CD8-positive, alpha-beta memory T cell (primary cell): ENCODE results near the gene CHP2. TPM values are rescaled to one million over a fixed set of nuclear protein-coding genes. Genes with fewer than 3 reads are reported as not detected.
"Not testable (repeated sequence)": the region's sequence is repeated elsewhere in the genome, so short reads cannot be mapped to it uniquely, and the experiment has no call there.

Experiments
- CTCF ChIA-PET: fragments of 350-600 bp; sonication (Branson Sonifier 250); formaldehyde crosslinking; loops from one replicate; lab custom pipeline; 2021; ENCODE audit warnings: antibody characterized with exemption; lab: Charles Lee
- POLR2A ChIA-PET: fragments of 350-600 bp; sonication (Branson Sonifier 250); formaldehyde crosslinking; loops from one replicate; lab custom pipeline; 2021; ENCODE audit warnings: antibody characterized with exemption; lab: Charles Lee
- DNase-seq, 5 donors: peaks; one replicate each; pipeline versions ENCODE4 v3.0.0 to v3.0.0-alpha.2; 2020 to 2022; ENCODE audit warnings: mixed read lengths in 1 of 5
- H3K27ac ChIP-seq: one replicate; pipeline ENCODE4 v1.7.0; 2013; ENCODE audit warnings: low read depth, mild to moderate bottlenecking, low read length, moderate library complexity
- H3K27me3 ChIP-seq: 2 replicates; pipeline ENCODE4 v1.7.0; 2013; ENCODE audit warnings: low read length, mild to moderate bottlenecking; ENCODE audit not compliant: insufficient read depth, poor library complexity, severe bottlenecking
- H3K36me3 ChIP-seq: 2 replicates; pipeline ENCODE4 v1.7.0; 2013; ENCODE audit warnings: mild to moderate bottlenecking, low read length, moderate library complexity; ENCODE audit not compliant: insufficient read depth
- H3K4me1 ChIP-seq: 2 replicates; pipeline ENCODE4 v1.7.0; 2013; ENCODE audit warnings: mild to moderate bottlenecking, low read length, moderate library complexity; ENCODE audit not compliant: insufficient read depth
- H3K4me3 ChIP-seq: 2 replicates; pipeline ENCODE4 v1.7.0; 2013; ENCODE audit warnings: mild to moderate bottlenecking, low read length
- H3K9me3 ChIP-seq: 2 replicates; pipeline ENCODE4 v1.7.0; 2013; ENCODE audit warnings: mild to moderate bottlenecking, low read length
- H3K27ac Mint-ChIP-seq, 8 donors: one replicate each; pipeline ENCODE4 v1.8.0; 2020 to 2021; ENCODE audit warnings: mixed read lengths in 8 of 8, mild to moderate bottlenecking in 6 of 8, inconsistent platforms in 3 of 8, moderate library complexity in 3 of 8
- H3K27me3 Mint-ChIP-seq, 2 donors: one replicate each; pipeline ENCODE4 v1.8.0; 2020 to 2021; ENCODE audit warnings: mixed read lengths in 2 of 2, mild to moderate bottlenecking in 1 of 2, moderate library complexity in 1 of 2
- H3K36me3 Mint-ChIP-seq, 3 donors: one replicate each; pipeline ENCODE4 v1.8.0; 2020 to 2021; ENCODE audit warnings: mixed read lengths in 3 of 3, inconsistent platforms in 1 of 3, mild to moderate bottlenecking in 1 of 3
- H3K4me1 Mint-ChIP-seq, 3 donors: one replicate each; pipeline ENCODE4 v1.8.0; 2020 to 2021; ENCODE audit warnings: mixed read lengths in 3 of 3, inconsistent platforms in 1 of 3, mild to moderate bottlenecking in 1 of 3
- H3K4me3 Mint-ChIP-seq, 7 donors: one replicate each; pipeline ENCODE4 v1.8.0; 2020 to 2021; ENCODE audit warnings: mixed read lengths in 7 of 7, mild to moderate bottlenecking in 6 of 7, moderate library complexity in 4 of 7, inconsistent platforms in 2 of 7
- H3K9me3 Mint-ChIP-seq, 5 donors: one replicate each; pipeline ENCODE4 v1.8.0; 2020 to 2022; ENCODE audit warnings: mixed read lengths in 5 of 5, mild to moderate bottlenecking in 3 of 5, moderate library complexity in 2 of 5, inconsistent platforms in 1 of 5
- polyA plus RNA-seq: library from polyadenylated mRNA; unstranded; fragments of 300-500 nt; fragmentation: Illumina TruSeq; gene quantifications from one replicate; pipeline ENCODE4 v1.2.3, GENCODE V29; 2021
- total RNA-seq, 2 experiments: library from RNA; stranded (reverse); gene quantifications; one replicate each; pipeline ENCODE4 v1.2.3, GENCODE V29; 2021

CHP2 gene
- total and polyA plus RNA-seq, 3 experiments from 2014 or later = not detected

DNA sequence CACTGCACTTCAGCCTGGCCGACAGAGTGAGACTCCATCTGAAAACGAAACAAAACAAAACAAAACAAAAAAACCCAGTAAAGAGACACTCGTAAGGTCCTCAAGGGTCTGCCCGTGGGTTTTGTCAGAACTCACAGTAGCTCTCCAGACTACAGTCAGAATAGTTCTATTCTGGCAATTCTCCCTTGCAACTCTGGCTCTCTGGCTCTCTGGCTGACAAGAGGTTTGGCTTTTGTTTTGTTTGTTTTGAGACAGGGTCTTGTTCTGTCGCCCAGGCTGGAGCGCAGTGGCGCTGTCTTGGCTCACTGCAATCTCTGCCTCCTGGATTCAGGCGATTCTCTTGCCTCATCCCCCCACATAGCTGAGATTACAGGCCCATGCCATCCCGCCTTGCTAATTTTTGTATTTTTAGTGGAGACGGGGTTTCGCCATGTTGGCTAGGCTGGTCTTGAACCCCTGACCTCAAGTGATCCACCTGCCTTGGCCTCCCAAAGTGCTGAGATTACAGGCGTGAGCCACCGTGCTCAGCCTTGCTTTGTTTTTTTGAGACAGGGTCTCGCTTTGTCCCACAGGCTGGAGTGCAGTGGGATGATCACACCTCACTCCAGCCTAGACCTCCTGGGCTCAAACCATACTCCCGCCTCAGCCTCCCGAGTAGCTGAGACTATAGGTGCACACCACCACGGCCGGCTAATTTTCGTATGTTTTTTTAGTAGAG, 20.5 kb upstream of the CHP2 start:
- H3K4me3 ChIP-seq = no peak overlapping the region
- CTCF ChIA-PET = interaction anchor here (1.8 to 2.8 kb wide), 2 partner anchors 519 to 770 kb away, joined by 8 read pairs; no protein-coding TSS in a partner anchor
- no peaks in the 10 kb centered on the region for H3K9me3 Mint-ChIP-seq
- no peak overlapping the region for H3K27ac Mint-ChIP-seq
- H3K27ac ChIP-seq = no peak overlapping the region
- H3K9me3 ChIP-seq = no peaks in the 10 kb centered on the region
- H3K27me3 ChIP-seq = no peaks in the 10 kb centered on the region
- H3K4me3 Mint-ChIP-seq = no peak overlapping the region
- peaks cover 0 to 5% (median 5%) of the 10 kb centered on the region in 3 donors for H3K4me1 Mint-ChIP-seq
- no peaks in the 10 kb centered on the region for H3K36me3 ChIP-seq
- POLR2A ChIA-PET = no interaction called here
- no peak for DNase-seq
- no peaks in the 10 kb centered on the region for H3K4me1 ChIP-seq
- peaks cover 11 to 24% of the 10 kb centered on the region in 2 donors for H3K27me3 Mint-ChIP-seq
- H3K36me3 Mint-ChIP-seq = no peaks in the 10 kb centered on the region

DNA sequence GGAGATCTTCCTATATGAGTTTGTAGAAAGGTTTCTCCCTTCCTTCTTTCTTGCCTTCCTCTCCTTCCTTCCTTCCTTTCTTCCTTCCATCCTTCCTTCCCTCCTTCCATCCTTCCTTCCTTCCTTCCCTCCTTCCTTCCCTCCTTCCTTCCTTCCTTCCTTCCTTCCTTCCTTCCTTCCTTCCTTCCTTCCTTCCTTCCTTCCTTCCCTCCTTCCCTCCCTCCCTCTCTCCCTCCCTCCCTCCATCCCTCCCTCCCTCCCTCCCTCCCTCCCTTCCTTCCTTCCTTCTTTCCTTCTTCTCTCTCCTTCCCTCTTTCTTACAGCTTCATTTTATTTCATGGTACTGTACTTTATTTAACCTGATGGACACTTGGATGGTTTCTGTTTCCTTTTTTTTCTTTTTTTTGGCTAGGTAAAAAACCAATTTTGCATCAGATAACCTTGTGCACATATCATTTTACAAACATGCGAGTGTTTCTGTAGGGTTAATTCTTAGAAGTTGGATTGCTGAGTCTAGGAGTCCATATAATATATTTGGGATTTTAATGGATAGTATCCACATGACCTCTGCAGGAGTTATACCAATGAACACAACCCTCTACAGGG, 17.3 kb upstream of the CHP2 start:
- H3K27ac ChIP-seq, H3K9me3 Mint-ChIP-seq, H3K9me3 ChIP-seq, CTCF ChIA-PET, H3K4me3 ChIP-seq, H3K27ac Mint-ChIP-seq, H3K36me3 Mint-ChIP-seq, POLR2A ChIA-PET, H3K36me3 ChIP-seq, DNase-seq, H3K4me1 Mint-ChIP-seq, H3K4me3 Mint-ChIP-seq, H3K27me3 ChIP-seq, H3K4me1 ChIP-seq: not testable (repeated sequence)
- H3K27me3 Mint-ChIP-seq = peaks cover 13 to 26% of the 10 kb centered on the region in 2 donors

DNA sequence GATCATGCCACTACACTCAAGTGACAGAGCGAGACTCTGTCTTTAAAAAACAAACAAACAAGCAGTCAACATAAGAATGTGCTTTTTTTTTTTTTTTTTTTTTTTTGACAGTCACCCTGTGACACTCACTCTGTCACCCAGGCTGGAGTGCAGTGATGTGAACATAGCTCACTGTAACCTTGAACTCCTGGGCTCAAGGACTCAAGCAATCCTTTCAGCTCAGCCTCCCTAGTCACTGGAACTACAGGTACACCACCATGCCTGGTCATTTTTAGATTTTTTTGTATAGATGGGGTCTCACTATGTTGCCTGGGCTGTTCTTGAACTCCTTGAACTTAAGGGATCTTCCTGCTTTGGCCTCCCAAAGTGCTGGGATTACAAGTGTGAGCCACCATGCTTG, 15.3 kb upstream of the CHP2 start:
- Mint-ChIP-seq H3K4me1 (peaks cover 0 to 5% (median 5%) of the 10 kb centered on the region in 3 donors), H3K27ac (no peak overlapping the region), H3K27me3 (peaks cover 17 to 42% of the 10 kb centered on the region in 2 donors), H3K9me3 (peaks cover 0 to 4% (median 0%) of the 10 kb centered on the region in 5 donors), H3K4me3 (no peak overlapping the region), H3K36me3 (no peaks in the 10 kb centered on the region)
- H3K27me3 ChIP-seq = no peaks in the 10 kb centered on the region
- H3K27ac ChIP-seq = no peak overlapping the region
- H3K36me3 ChIP-seq = no peaks in the 10 kb centered on the region
- no peaks in the 10 kb centered on the region for H3K9me3 ChIP-seq
- no peak overlapping the region for H3K4me3 ChIP-seq
- POLR2A ChIA-PET = no interaction called here
- CTCF ChIA-PET = no interaction called here
- no peaks in the 10 kb centered on the region for H3K4me1 ChIP-seq
- no peak for DNase-seq

DNA sequence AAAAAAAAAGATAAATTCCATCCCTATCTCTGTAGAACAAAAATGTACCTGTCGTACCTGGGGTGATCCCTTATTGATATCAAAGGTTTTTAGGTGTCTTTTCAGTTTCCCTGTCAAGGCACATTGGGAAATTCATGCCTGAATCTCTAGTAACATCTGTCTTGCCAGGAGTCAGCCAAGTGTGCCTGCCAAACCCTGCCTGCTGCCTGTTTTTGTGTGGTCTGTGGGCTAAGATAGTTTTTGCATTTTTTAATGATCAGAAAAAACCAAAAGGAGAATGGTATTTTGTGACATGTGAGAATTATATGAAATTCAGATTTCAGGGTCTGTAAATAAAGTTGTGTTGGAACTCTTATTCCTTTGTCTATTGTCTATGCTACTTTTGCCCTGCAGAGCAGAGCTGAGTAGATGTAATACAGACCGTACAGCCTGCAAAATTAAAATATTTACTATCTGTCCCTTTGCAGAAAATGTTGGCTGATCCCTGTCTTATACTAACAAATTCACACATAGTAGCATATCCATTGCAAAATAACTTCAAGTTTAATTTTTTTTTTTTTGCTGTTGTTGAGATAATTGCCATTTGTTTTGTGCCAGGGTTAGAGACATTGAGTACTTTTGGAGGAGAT, 13.0 kb upstream of the CHP2 start:
- no peaks in the 10 kb centered on the region for H3K4me1 Mint-ChIP-seq
- no peak overlapping the region for H3K4me3 Mint-ChIP-seq
- no peaks in the 10 kb centered on the region for H3K36me3 Mint-ChIP-seq
- H3K27me3 ChIP-seq = no peaks in the 10 kb centered on the region
- ChIA-PET POLR2A (no interaction called here), CTCF (no interaction called here)
- DNase-seq = no peak
- peaks cover 30 to 60% of the 10 kb centered on the region in 2 donors for H3K27me3 Mint-ChIP-seq
- H3K27ac Mint-ChIP-seq = no peak overlapping the region
- no peaks in the 10 kb centered on the region for H3K9me3 ChIP-seq
- no peak overlapping the region for H3K27ac ChIP-seq
- no peaks in the 10 kb centered on the region for H3K36me3 ChIP-seq
- H3K9me3 Mint-ChIP-seq = peaks cover 3 to 10% (median 6%) of the 10 kb centered on the region in 5 donors
- H3K4me1 ChIP-seq = no peaks in the 10 kb centered on the region
- H3K4me3 ChIP-seq = no peak overlapping the region

DNA sequence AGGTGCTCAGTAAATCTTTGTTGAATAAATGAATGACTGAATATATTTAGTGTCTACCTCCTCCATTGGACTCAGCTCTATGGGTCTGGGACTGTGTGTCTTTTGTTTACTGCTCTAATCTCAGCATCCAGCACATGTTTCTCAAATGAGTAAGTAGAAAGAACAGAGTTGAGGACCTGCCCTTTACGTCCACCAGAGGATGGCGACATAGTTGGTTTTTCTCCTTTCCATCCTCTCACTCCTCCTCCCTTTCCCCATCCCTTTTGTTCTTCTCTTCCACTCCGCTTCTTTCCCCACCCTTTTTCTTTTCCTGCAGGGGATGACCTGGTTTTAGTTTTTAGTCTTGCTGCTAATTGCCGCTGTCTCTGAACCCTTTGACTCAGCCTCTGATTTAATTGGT, 12.1 kb upstream of the CHP2 start:
- CTCF ChIA-PET = no interaction called here
- no peak overlapping the region for H3K27ac Mint-ChIP-seq
- peaks cover 3 to 10% (median 8%) of the 10 kb centered on the region in 5 donors for H3K9me3 Mint-ChIP-seq
- no peaks in the 10 kb centered on the region for H3K36me3 Mint-ChIP-seq
- POLR2A ChIA-PET = no interaction called here
- Histone ChIP-seq H3K4me1 (no peaks in the 10 kb centered on the region), H3K27ac (no peak overlapping the region), H3K4me3 (no peak overlapping the region), H3K27me3 (no peaks in the 10 kb centered on the region), H3K36me3 (no peaks in the 10 kb centered on the region), H3K9me3 (no peaks in the 10 kb centered on the region)
- peaks cover 35 to 66% of the 10 kb centered on the region in 2 donors for H3K27me3 Mint-ChIP-seq
- H3K4me3 Mint-ChIP-seq = no peak overlapping the region
- DNase-seq = no peak
- no peaks in the 10 kb centered on the region for H3K4me1 Mint-ChIP-seq

DNA sequence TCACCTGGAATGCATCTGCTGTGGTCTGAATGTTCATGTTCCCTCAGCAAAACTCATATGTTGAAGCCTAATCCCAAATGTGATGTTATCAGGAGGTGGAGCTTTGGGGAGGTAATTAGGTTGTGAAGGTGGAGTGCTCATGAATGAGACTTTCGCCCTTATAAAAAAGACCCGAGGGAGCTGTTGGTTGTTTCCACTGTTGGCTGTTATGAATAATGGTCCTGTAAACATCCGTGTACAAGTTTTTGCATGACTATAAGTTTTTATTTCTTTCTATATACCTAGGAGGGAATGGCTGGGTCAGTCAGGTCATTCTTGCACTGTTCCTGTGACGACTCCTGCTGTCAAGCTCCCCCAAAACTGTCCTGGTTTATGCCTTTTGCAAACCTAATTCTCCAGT, 9.6 kb upstream of the CHP2 start:
- no peaks in the 10 kb centered on the region for H3K4me1 Mint-ChIP-seq
- peaks cover 3 to 11% (median 8%) of the 10 kb centered on the region in 5 donors for H3K9me3 Mint-ChIP-seq
- no peak for DNase-seq
- H3K27me3 ChIP-seq = no peaks in the 10 kb centered on the region
- H3K9me3 ChIP-seq = no peaks in the 10 kb centered on the region
- no peaks in the 10 kb centered on the region for H3K36me3 ChIP-seq
- no peak overlapping the region for H3K4me3 Mint-ChIP-seq
- peaks cover 40 to 62% of the 10 kb centered on the region in 2 donors for H3K27me3 Mint-ChIP-seq
- H3K36me3 Mint-ChIP-seq = no peaks in the 10 kb centered on the region
- no peak overlapping the region for H3K27ac Mint-ChIP-seq
- ChIA-PET CTCF (interaction anchor here (1.0 kb wide), 1 partner anchor 17 kb away, joined by 3 read pairs; no protein-coding TSS in a partner anchor), POLR2A (no interaction called here)
- no peak overlapping the region for H3K4me3 ChIP-seq
- H3K27ac ChIP-seq = no peak overlapping the region
- H3K4me1 ChIP-seq = no peaks in the 10 kb centered on the region

DNA sequence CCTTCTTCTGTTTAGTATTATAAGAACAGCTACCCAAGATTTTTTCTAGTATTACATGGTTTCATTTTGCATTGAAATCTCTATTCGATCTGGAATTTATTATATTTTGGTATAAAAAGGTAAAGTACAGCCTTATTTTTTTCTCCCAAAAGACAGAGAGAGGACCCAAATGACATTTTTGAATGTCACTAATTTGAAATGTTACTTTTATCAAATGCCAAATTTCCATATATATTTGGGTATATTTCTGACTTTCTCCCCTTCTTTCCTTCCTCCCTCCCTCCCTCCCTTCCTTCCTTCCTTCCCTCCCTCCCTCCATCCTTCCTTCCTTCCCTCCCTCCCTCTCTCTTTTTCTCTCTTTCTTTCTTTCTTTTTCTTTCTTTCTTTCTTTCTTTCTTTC, 6.2 kb upstream of the CHP2 start:
- no peak overlapping the region for H3K27ac Mint-ChIP-seq
- no peaks in the 10 kb centered on the region for H3K4me1 Mint-ChIP-seq
- peaks cover 3 to 11% (median 7%) of the 10 kb centered on the region in 5 donors for H3K9me3 Mint-ChIP-seq
- Histone ChIP-seq H3K4me1 (no peaks in the 10 kb centered on the region), H3K27ac (no peak overlapping the region), H3K36me3 (no peaks in the 10 kb centered on the region), H3K9me3 (no peaks in the 10 kb centered on the region), H3K27me3 (peaks cover 5% of the 10 kb centered on the region), H3K4me3 (no peak overlapping the region)
- POLR2A ChIA-PET = no interaction called here
- CTCF ChIA-PET = no interaction called here
- DNase-seq = no peak
- peaks cover 33 to 48% of the 10 kb centered on the region in 2 donors for H3K27me3 Mint-ChIP-seq
- no peaks in the 10 kb centered on the region for H3K36me3 Mint-ChIP-seq
- no peak overlapping the region for H3K4me3 Mint-ChIP-seq

DNA sequence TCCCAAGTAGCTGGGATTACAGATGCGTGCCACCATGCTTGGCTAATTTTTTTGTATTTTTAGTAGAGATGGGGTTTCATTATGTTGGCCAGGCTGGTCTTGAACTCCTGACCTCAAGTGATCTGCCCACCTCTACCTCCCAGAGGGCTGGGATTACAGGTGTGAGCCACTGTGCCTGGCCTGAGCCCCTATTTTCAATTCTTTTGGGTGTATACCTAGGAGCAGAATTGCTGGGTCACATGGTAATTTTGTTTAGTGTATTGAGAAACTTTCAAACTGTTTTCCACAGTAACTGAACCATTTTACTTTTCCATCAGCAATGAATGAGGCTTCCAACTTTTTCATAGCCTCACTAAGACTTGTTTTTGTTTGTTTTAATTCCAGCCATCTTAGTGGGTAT, 3.8 kb upstream of the CHP2 start:
- H3K27ac ChIP-seq, H3K4me3 ChIP-seq, H3K9me3 ChIP-seq, CTCF ChIA-PET, H3K4me3 Mint-ChIP-seq, H3K4me1 ChIP-seq, H3K36me3 Mint-ChIP-seq, DNase-seq, H3K36me3 ChIP-seq, POLR2A ChIA-PET, H3K27ac Mint-ChIP-seq: not testable (repeated sequence)
- peaks cover 38 to 39% of the 10 kb centered on the region in 2 donors for H3K27me3 Mint-ChIP-seq
- peaks cover 13% of the 10 kb centered on the region for H3K27me3 ChIP-seq
- H3K9me3 Mint-ChIP-seq = peaks cover 3 to 11% (median 6%) of the 10 kb centered on the region in 5 donors
- H3K4me1 Mint-ChIP-seq = peaks cover 0 to 10% (median 2%) of the 10 kb centered on the region in 3 donors
